Testis (tissue), 3 donors: ENCODE data around the gene GLG1. TPM values are rescaled to one million over a fixed set of nuclear protein-coding genes. Genes with fewer than 3 reads are reported as not detected.
"Not testable (repeated sequence)": the region's sequence is repeated elsewhere in the genome, so short reads cannot be mapped to it uniquely, and the experiment has no call there.

Source experiments
- DNase-seq: peaks from one replicate; pipeline ENCODE4 v3.0.0-alpha.2; 2019
- H3K27ac ChIP-seq, 2 donors: fragments of 200-600 bp; sonication (generic); one replicate each; pipeline ENCODE4 v1.5.1; 2019
- H3K27me3 ChIP-seq: fragments of 200-600 bp; sonication (generic); one replicate; pipeline ENCODE4 v1.5.1; 2019
- H3K36me3 ChIP-seq: fragments of 200-600 bp; sonication (generic); one replicate; pipeline ENCODE4 v1.5.1; 2017; ENCODE audit warnings: low read depth; ENCODE audit errors: missing control alignments
- H3K4me1 ChIP-seq: fragments of 200-600 bp; sonication (generic); one replicate; pipeline ENCODE4 v1.5.1; 2019
- H3K4me3 ChIP-seq, 2 donors: fragments of 200-600 bp; sonication (generic); one replicate each; pipeline ENCODE4 v1.5.1; 2017 to 2019
- H3K9me3 ChIP-seq: fragments of 200-600 bp; sonication (generic); one replicate; pipeline ENCODE4 v1.5.1; 2017
- CTCF ChIP-seq, 3 experiments: fragments of 450-650 bp in 2 of 3; fragments of 200-600 bp in 1 of 3; sonication (generic) in 1 of 3; IDR thresholded peaks; one replicate each; pipeline ENCODE4 v1.5.1; 2016 to 2019; ENCODE audit warnings: antibody characterized with exemption in 3 of 3, mild to moderate bottlenecking in 2 of 3, moderate library complexity in 1 of 3
- POLR2A ChIP-seq: fragments of 450-650 bp; IDR thresholded peaks from one replicate; pipeline ENCODE4 v1.6.1; 2017; ENCODE audit warnings: antibody characterized with exemption, mild to moderate bottlenecking, moderate library complexity
- WGBS, 2 donors: methylation state at CpG; one replicate each; pipeline ENCODE4 v1.1.5; 2018; 5-methylcytosine and 5-hydroxymethylcytosine counted together
- intact Hi-C: fragments of 100-400 bp; cut with DNase I; formaldehyde crosslinking; loops from one replicate; pipeline ENCODE4 v1.15.1; 2023; ENCODE audit warnings: low total_unique reads
- polyA plus RNA-seq: library from polyadenylated mRNA; stranded (reverse); fragments of 350-450 nt; fragmentation: Illumina TruSeq; extraction: RNeasy Lipid Tissue Mini Kit (QIAGEN cat#74804); gene quantifications from one replicate; pipeline ENCODE4 v1.2.3, GENCODE V29; 2014; ENCODE audit warnings: low read depth, low replicate concordance; ENCODE audit not compliant: insufficient read depth
- total RNA-seq, 2 donors: library from RNA; depleted of rRNA; stranded (reverse); fragments of >200 nt; gene quantifications; one replicate each; pipeline ENCODE4 v1.2.3, GENCODE V29; 2016

Gene GLG1
- total and polyA plus RNA-seq, 3 donors from 2014 or later: 151 to 268 (median 206) TPM

- DNase-seq: no peak
- intact Hi-C loops: loop anchor here (10.0 kb wide), 1 partner anchor 175 kb away; no protein-coding TSS in a partner anchor
- Histone ChIP-seq H3K36me3 (no peaks in the 10 kb centered on the region), H3K27ac (peak overlapping the region in 1 of 2 donors; percentile 81), H3K9me3 (no peaks in the 10 kb centered on the region), H3K4me3 (no peak overlapping the region), H3K27me3 (no peaks in the 10 kb centered on the region), H3K4me1 (peaks cover 12% of the 10 kb centered on the region)
- 83 to 99% methylated on average over 3 of the region's 3 CpGs for WGBS, 2 donors
- TF ChIP-seq CTCF (IDR thresholded peaks at IDR 0.05) (no peak), POLR2A (no peak)
Observed at GRCh38 chr16:74450236-74450635, 156.7 kb downstream of the GLG1 start.

- Histone ChIP-seq H3K9me3 (no peaks in the 10 kb centered on the region), H3K4me3 (no peak overlapping the region), H3K27ac (peak overlapping the region; percentile 10 to 81), H3K36me3 (no peaks in the 10 kb centered on the region), H3K4me1 (peaks cover 12% of the 10 kb centered on the region), H3K27me3 (no peaks in the 10 kb centered on the region)
- no peak for DNase-seq
- 92 to 95% methylated on average over 4 of the region's 5 CpGs for WGBS, 2 donors
- intact Hi-C loops: no loop called here
- no peak for TF ChIP-seq POLR2A
- TF ChIP-seq CTCF (IDR thresholded peaks at IDR 0.05): no peak
Observed at GRCh38 chr16:74449470-74449869, 157.4 kb downstream of the GLG1 start.

GRCh38 chr16:74448990-74449389 lies 157.9 kb downstream of the GLG1 start:
- H3K4me1 ChIP-seq: peaks cover 12% of the 10 kb centered on the region
- H3K9me3 ChIP-seq: no peaks in the 10 kb centered on the region
- DNase-seq: peak; percentile 75
- WGBS, 2 donors: 47 to 54% methylated on average over 8 of the region's 8 CpGs
- H3K4me3 ChIP-seq: no peak overlapping the region
- no peaks in the 10 kb centered on the region for H3K27me3 ChIP-seq
- peak overlapping the region; percentile 10 to 81 for H3K27ac ChIP-seq
- no peaks in the 10 kb centered on the region for H3K36me3 ChIP-seq
- no peak for TF ChIP-seq POLR2A
- no peak for TF ChIP-seq CTCF (IDR thresholded peaks at IDR 0.05)
- intact Hi-C loops: no loop called here

- H3K4me3 ChIP-seq: no peak overlapping the region
- H3K36me3 ChIP-seq: no peaks in the 10 kb centered on the region
- no peak for DNase-seq
- intact Hi-C loops: no loop called here
- TF ChIP-seq CTCF (IDR thresholded peaks at IDR 0.05) (no peak), POLR2A (no peak)
- no peaks in the 10 kb centered on the region for H3K9me3 ChIP-seq
- H3K4me1 ChIP-seq: peaks cover 12% of the 10 kb centered on the region
- H3K27me3 ChIP-seq: no peaks in the 10 kb centered on the region
- no peak overlapping the region for H3K27ac ChIP-seq
- 69 to 72% methylated on average over 5 of the region's 5 CpGs for WGBS, 2 donors
Observed at GRCh38 chr16:74447578-74447977, 159.3 kb downstream of the GLG1 start.

- no peak for TF ChIP-seq CTCF (IDR thresholded peaks at IDR 0.05)
- TF ChIP-seq POLR2A: no peak
- no peak overlapping the region for H3K27ac ChIP-seq
- H3K36me3 ChIP-seq: no peaks in the 10 kb centered on the region
- WGBS, 2 donors: 89 to 93% methylated on average over 8 of the region's 8 CpGs
- no peak overlapping the region for H3K4me3 ChIP-seq
- DNase-seq: no peak
- intact Hi-C loops: no loop called here
- H3K9me3 ChIP-seq: no peaks in the 10 kb centered on the region
- H3K27me3 ChIP-seq: no peaks in the 10 kb centered on the region
- H3K4me1 ChIP-seq: peaks cover 12% of the 10 kb centered on the region
Observed at GRCh38 chr16:74446866-74447265, 160.0 kb downstream of the GLG1 start.

GRCh38 chr16:74443624-74444346 lies 163.1 kb downstream of the GLG1 start:
- H3K4me3 ChIP-seq, H3K27ac ChIP-seq, H3K36me3 ChIP-seq, H3K27me3 ChIP-seq, DNase-seq, intact Hi-C loops, H3K4me1 ChIP-seq, H3K9me3 ChIP-seq: not testable (repeated sequence)
- WGBS, 2 donors: 99% methylated on average over 13 of the region's 13 CpGs
